Fibroblast of the aortic adventitia (primary cell): ENCODE data around the gene TBL2. TPM values are rescaled to one million over a fixed set of nuclear protein-coding genes. Genes with fewer than 3 reads are reported as not detected.

ENCODE experiments used
- DNase-seq: peaks from one replicate; pipeline ENCODE4 v3.0.0-alpha.2; 2010; ENCODE audit warnings: low read depth
- H3K4me3 ChIP-seq: 2 replicates; pipeline ENCODE4 v1.5.1; 2011; ENCODE audit warnings: low read depth, mild to moderate bottlenecking, control low read depth, low read length, moderate library complexity
- CTCF ChIP-seq: IDR thresholded peaks from 2 replicates; pipeline ENCODE4 v1.5.1; 2011; ENCODE audit warnings: mild to moderate bottlenecking, low read length, control low read depth, inconsistent platforms; ENCODE audit not compliant: insufficient read depth
- total RNA-seq: library from RNA; depleted of rRNA; stranded (reverse); fragments of >200 nt; gene quantifications from 2 replicates; pipeline ENCODE4 v1.2.3, GENCODE V29; 2012; ENCODE audit warnings: low replicate concordance

The TBL2 gene
- total RNA-seq = 16.4 and 44.6 TPM in 2 replicates

GRCh38 chr7:73578342-73579128, at the start of gene TBL2:
TBL2 (minus strand) TSS chr7:73578579; CDS start chr7:73578549, 30 bp downstream.
- peak within 1 kb of the TSS; percentile 91 for H3K4me3 ChIP-seq
- DNase-seq = peak; percentile 98
- TF ChIP-seq CTCF = peak; percentile 38

DNA sequence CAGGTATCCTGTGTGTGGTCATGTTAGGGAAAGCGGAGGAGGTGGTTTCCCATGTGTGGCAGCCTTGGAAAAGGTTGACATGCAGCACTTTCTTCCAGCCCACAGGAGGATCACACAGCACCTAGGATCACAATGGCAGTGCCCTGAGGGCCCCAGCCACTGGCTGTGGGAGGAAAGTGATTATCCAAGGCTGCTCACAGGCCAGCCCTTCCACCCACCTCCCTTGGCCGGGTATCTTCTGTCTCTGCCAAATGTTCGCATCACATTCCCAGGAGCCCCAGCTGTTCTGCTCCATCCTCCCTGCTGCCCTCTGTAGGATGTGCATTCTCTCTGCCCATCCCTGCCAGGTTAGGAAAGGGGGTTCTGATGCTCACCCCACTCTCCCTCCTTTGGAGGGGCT, 48.4 kb upstream of the TBL2 start:
- H3K4me3 ChIP-seq = no peak overlapping the region
- peak; percentile 46 for TF ChIP-seq CTCF
- DNase-seq = peak; percentile 53

- no peak overlapping the region for H3K4me3 ChIP-seq
- no peak for DNase-seq
- TF ChIP-seq CTCF = no peak
Measured at GRCh38 chr7:73625276-73625675, 46.9 kb upstream of the TBL2 start.

- no peak for TF ChIP-seq CTCF
- H3K4me3 ChIP-seq = no peak overlapping the region
- no peak for DNase-seq
Measured at GRCh38 chr7:73624669-73625001, 46.3 kb upstream of the TBL2 start.

- TF ChIP-seq CTCF = no peak
- no peak for DNase-seq
- H3K4me3 ChIP-seq = peak within 1 kb of the TSS; percentile 45
Measured at GRCh38 chr7:73623798-73624668, 45.7 kb upstream of the TBL2 start, which contains the start of gene MLXIPL. MLXIPL (minus strand) TSS chr7:73624522; CDS start chr7:73624492, 30 bp downstream.

GRCh38 chr7:73622909-73623797, 44.8 kb upstream of the TBL2 start:
- DNase-seq = peak; percentile 17
- no peak overlapping the region for H3K4me3 ChIP-seq
- TF ChIP-seq CTCF = no peak
